Activated CD4-positive, alpha-beta T cell treated with anti-CD3 and anti-CD28 coated beads, Interleukin-2, amount 50 U/mL, for 16 hours (primary cell): Measurements from ENCODE around the gene SMC1A.
"Not testable (repeated sequence)": the region's sequence is repeated elsewhere in the genome, so short reads cannot be mapped to it uniquely, and the experiment has no call there.

Experiments
- DNase-seq: peaks from one replicate; pipeline ENCODE4 v3.0.0-alpha.2; 2020

SMC1A gene

GRCh38 chrX:53422086-53422860 is at the start of gene SMC1A:
TSS of gene SMC1A (minus strand) at chrX:53422654. CDS start at chrX:53422600, 54 bp downstream.
- DNase-seq = peak; percentile 99

GRCh38 chrX:53471346-53471745 is 48.9 kb upstream of the SMC1A start:
- no peak for DNase-seq

GRCh38 chrX:53468659-53469058 is 46.2 kb upstream of the SMC1A start:
- not testable (repeated sequence) for DNase-seq

- DNase-seq = no peak
These were observed 35.6 kb upstream of the SMC1A start for GRCh38 chrX:53458082-53458481.

- no peak for DNase-seq
These were observed 33.8 kb upstream of the SMC1A start for GRCh38 chrX:53456254-53456653.

- no peak for DNase-seq
These were observed 30.4 kb upstream of the SMC1A start for GRCh38 chrX:53452812-53453211.

GRCh38 chrX:53449632-53450031 is 27.2 kb upstream of the SMC1A start:
- no peak for DNase-seq

GRCh38 chrX:53447441-53447840 is 25.0 kb upstream of the SMC1A start:
- DNase-seq = no peak

- DNase-seq = peak; percentile 66
These were observed 23.5 kb upstream of the SMC1A start for GRCh38 chrX:53445977-53446376.

GRCh38 chrX:53442322-53442631 is 19.8 kb upstream of the SMC1A start:
- DNase-seq = no peak

- peak; percentile 89 for DNase-seq
These were observed 19.3 kb upstream of the SMC1A start for GRCh38 chrX:53441531-53442321.

GRCh38 chrX:53440621-53441517 is 18.4 kb upstream of the SMC1A start:
- DNase-seq = peak; percentile 64

- no peak for DNase-seq
These were observed 17.6 kb upstream of the SMC1A start for GRCh38 chrX:53440101-53440500.

- no peak for DNase-seq
These were observed 16.4 kb upstream of the SMC1A start for GRCh38 chrX:53438832-53439230.

- DNase-seq = peak; percentile 34
These were observed 15.8 kb upstream of the SMC1A start for GRCh38 chrX:53438174-53438831.

GRCh38 chrX:53437206-53437605 is 14.8 kb upstream of the SMC1A start:
- peak; percentile 74 for DNase-seq

GRCh38 chrX:53435997-53436396 is 13.5 kb upstream of the SMC1A start:
- DNase-seq = peak; percentile 88

- DNase-seq = peak; percentile 92
These were observed 11.5 kb upstream of the SMC1A start, which contains the start of gene HSD17B10 for GRCh38 chrX:53433651-53434639. TSS of gene HSD17B10 (minus strand) at chrX:53434370. CDS start at chrX:53434345, 25 bp downstream.

- no peak for DNase-seq
These were observed 7.8 kb upstream of the SMC1A start for GRCh38 chrX:53430231-53430630.

- no peak for DNase-seq
These were observed 7.3 kb upstream of the SMC1A start for GRCh38 chrX:53429755-53430154.

GRCh38 chrX:53422861-53423306 is 430 bp upstream of the SMC1A start, which contains the start of gene RIBC1:
TSS of gene RIBC1 (plus strand) at chrX:53422873. CDS start at chrX:53426277, 3,404 bp downstream.
- DNase-seq = no peak
